ENCODE results near the gene IL12B.
A peak's percentile ranks its signal among the peaks of the same experiment; 100 is the strongest.
"Not testable (repeated sequence)": the region's sequence is repeated elsewhere in the genome, so short reads cannot be mapped to it uniquely, and the experiment has no call there.

The IL12B gene

DNA sequence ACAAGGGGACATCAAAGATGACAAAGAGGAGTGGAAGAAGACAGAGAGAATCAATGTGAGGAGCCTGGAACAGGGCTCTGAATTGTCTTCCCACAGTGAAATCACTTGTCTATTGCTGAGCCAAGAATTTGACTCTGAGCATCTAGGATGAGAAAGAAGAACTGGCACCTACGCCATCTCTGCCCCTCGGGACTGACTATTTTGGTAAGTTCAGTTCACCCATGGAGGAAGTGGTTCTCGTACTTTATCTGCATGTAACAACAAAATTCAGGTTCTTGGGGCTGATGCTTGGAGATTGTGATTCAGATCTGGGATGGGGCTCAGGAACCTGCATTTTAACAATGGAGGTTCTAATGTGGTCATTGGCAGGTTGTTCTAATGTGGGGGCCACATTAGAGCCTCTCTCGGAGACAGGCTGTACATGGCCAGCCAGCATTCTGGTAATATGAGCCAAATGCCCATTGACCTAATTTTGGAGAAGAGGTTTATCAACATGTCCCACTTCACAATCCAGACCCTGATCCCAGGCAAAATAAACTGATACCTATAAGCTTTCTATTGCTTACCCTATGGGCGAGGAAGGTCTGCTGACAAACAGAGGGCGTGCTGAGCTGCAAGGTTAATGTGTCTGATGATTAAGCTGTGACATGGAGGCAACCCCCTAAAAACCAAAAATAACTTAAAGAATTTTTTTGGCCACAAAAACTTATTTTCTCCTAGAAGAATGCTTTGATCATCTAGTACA lies 2.7 kb upstream of the IL12B start:
- no peak for DNase-seq

DNA sequence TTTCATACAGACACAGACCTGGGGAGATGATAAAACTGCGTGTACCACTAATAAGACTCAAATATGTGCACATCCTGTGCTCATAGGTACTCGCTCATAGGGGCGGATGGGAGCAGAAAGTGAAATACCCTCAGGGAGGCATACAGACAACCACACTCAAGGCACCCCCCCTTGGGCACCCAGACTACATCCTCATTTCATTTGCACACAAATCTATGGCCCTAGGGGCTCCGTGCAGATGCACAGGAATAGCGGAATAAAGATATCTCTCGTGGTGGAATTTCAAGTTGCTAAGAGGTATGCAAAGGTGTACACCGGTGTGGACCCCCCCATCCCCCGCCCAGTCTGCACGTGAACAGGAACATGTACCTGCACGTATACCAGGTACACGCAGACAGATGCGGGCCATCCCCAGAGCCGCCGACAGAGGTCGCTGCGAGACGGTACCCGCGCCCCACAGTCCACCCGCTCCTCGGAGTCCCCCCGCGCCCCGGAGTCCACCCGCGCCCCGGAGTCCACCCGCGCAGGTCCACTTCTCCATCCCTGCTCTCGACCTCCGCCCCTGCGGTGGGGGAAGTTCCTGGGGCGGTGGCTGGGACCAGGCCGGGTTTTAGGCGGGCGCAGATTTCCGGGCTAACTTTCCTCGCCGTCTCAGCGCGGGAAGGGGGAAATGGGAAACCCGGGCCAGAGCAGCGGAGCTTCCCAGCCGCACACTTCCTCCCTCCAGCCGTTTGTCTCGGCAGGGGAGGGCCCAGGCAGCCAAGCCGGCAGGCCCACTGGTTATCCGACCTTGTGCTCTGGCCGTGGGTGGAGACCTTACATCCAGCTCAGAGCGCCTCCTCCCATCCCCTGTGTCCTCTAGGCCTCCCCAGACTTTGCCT lies 1.0 kb upstream of the IL12B start:
- peak; percentile 82 for DNase-seq

DNA sequence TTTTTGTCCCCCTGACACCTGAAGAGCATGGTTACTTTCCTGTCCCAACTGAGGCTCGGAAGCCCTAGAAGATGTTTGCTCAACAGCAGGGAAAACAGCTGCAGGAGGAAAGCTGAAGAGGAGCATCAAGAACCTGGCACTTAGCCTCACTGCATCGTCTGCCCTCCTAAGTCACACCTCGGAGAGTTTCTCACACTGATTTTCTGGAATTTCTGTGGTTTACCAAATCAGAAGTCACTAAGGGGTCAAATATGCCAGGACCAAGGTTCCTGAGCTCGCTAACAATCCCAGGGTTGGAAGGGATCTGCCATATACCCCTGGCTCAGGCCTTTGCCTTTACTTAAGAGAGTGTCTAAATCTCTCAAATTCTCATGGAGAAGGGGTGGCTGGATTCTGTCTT lies 5.3 kb downstream of the IL12B start:
- DNase-seq, result no peak

DNA sequence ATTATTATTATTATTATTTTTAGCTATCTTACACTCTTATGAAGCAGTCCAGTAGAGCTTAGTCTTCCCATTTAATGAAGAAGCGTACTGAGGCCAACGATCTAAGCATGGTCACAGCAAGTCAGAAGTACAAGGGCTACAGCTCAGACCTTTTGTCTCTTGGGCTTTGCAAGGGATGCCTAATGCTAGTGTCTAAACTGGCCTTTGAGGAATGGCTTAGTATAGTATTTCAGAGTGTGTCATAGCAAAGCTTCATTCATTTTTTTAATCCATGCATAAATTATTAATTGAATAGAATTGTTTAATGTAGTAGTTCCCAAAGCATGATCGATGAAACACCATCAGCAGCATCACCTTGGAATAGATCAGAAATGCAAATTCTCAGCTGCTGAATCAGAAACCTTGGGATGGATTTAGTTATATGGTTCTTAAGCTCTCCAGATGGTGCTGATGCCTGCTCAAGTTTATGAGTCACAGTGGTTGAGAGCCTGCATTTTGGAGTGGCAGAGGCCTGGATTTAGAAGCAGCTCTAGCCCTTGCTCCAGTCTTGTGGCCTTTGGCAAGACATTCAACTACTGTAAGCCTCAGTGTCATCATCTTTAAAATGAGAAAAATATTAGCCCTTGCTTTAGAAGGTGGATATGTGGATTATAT lies 6.1 kb downstream of the IL12B start:
- DNase-seq, result no peak

DNA sequence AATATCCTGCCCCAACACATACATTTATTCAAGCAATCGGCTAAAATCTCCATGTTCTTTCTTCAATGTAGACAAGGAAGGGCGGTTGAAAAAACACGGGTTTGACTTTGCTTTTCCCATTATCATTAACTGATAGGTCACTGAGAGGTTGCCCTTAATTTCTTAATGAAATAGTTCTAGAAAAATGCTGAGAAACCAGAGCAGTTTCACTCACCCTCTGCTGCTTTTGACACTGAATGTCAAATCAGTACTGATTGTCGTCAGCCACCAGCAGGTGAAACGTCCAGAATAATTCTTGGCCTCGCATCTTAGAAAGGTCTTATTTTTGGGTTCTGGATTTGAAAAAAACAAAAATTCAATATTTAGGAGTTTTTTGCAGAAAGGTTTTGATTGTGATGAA lies 8.1 kb downstream of the IL12B start:
- no peak for DNase-seq

DNA sequence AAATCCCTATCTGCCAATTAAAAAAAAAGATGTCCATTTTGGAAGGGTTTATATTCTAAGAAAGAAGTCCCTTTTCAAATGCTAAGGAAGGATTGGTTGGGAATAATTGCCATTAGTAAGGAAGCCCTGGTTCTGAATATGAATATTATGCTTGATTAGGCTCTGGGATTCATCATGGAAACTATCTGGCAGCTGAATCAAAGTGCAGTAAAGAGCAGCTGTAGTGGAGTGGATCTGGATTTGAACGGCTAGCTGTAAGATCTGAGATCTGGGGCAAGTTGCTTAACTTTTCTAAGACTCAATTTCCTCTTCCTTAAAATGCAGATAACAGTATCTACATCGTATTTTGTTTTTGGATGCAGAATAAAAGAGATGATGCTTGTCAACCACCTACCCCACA lies 10.5 kb downstream of the IL12B start:
- DNase-seq, result no peak

DNA sequence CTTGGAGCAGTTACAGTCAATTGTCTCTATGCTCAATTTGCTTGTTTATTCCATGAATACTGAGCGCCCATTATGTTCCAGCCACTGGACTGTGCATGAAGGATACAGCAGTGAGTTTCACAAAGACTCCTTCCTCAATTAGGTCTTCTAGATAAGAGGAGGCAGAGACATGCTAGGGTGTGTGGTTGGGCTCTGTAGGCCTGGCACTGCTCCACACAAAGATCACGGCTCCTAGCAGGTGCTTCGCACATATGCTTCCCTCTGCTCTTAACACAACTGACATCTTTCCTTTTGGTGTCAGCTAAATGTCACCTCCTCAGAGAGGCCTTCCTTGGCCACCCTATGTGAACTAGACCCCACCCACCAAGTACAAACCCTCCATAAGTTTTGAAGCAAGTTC lies 10.9 kb downstream of the IL12B start:
- no peak for DNase-seq

DNA sequence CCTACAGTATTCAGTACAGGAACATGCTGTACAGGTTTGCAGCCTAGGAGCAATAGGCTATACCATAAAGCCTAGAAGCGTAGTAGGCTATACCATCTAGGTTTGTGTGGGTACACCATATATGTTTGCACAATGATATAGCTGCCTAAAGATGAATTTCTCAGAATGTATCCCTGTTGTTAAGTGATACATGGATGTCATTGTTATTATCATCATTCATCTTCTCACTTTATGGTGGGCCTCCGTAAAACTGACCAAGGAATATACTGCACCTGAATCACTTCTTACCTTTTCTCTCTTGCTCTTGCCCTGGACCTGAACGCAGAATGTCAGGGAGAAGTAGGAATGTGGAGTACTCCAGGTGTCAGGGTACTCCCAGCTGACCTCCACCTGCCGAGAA lies 11.8 kb downstream of the IL12B start:
- no peak for DNase-seq

DNA sequence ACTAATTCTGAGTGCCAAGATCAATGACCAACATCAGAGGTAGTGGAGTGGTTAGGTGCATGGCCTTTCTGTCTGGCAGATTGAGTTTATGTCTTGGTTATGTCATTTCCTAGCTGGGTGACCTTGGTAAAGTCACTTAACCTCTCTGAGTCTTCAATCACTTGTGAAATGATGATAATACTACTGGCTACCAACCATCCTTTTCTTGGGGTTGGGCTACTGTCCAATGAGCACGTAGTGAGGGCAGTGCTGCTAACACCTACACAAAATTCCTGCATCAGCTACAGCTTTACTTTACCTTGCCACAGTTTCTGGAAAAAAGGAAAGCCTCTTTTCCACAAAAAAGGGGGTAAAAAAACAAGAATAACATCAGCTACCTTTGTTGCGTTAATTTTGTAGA lies 12.4 kb downstream of the IL12B start:
- DNase-seq, result no peak

DNA sequence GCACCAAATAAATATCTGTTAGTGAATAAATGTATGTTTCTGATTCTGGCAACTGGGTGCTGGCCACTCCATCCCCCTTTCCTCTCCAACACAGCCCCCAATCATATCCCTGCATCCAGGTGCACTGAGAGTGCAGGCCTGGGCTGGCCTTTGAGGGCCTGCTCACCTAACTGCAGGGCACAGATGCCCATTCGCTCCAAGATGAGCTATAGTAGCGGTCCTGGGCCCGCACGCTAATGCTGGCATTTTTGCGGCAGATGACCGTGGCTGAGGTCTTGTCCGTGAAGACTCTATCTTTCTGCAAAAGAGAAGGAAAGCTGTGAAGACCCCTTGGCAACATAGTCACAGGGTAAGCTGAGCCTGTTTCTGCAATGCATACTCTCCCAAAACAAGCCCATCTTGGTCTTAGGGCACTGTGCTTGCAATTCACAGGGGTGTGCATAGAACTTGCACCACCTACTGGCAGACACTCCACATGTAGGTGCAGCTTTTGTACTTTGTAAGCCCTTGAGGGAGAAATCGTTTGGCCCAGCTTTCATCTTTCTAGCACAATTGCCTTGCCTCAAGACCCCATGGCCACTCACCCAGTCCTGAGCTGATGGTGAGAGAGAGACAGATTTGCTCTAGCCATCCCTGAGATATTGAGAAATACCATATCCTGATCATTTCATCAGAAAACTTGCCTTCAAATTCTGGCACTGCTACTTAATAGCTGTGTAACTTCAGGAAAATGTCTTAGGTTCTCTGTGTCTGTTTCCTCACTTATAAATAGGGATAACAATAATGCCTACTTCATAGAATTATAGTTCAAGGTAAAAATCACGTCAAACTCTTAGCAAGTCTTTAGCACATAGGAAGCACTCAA lies 13.5 kb downstream of the IL12B start:
- peak; percentile 59 for DNase-seq

DNA sequence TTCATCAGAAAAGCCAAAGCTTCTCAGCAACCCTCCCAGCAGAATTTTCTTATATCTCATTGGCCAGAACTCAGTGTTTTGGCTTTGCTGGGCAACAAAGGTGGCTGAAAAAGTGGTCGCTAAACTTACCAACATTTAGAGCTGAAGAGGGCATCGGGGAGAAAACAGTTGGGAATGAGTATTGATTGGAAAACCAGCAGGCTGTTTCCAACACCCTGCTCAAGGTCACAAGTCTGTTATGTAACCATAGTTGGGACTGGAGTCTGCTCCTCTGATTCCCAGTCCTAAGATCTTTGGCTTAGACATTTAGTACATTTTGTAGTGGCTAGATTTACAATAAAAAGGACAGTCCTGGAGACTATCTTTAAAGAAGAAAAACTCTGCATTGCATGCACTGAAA lies 17.1 kb downstream of the IL12B start:
- DNase-seq, result no peak

DNA sequence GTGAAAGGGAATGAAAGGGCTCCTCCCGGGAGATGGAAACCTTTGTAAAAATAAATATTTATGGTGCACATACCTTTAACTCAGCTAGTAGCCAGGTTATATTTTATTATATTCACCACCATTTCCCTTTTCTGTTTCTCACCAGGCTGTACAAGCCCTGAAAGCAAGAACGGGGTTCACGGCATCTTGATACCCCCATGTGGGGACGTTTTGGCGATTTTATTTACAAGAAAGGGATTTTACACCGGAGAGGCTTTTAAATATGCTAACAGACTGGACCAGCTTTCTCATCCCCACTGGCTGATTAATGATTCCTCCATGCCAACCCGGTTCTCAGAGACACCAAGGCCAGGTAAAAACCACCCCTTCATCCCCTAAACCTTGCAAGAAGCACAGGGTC lies 19.2 kb downstream of the IL12B start:
- no peak for DNase-seq

DNA sequence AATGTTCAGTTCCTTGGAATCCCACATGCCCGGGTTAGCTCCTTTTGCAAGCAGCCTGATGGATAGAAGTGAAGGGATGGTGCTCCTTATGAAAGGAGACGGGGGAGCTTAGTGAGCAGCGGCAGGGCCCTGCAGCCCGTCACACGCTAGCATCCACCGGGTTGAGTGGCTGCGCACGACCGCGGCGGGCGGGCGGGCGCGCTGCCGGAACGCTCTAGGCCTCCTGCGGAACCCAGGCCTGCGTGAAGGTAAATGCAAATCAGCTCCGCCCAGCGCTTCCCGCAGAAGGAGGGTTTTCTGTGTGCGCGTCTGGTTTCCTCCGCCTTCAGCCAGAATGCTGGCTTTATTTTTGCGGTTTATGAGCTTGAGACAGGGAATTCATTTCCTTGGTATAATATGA lies 19.8 kb downstream of the IL12B start:
- DNase-seq, result peak; percentile 52

DNA sequence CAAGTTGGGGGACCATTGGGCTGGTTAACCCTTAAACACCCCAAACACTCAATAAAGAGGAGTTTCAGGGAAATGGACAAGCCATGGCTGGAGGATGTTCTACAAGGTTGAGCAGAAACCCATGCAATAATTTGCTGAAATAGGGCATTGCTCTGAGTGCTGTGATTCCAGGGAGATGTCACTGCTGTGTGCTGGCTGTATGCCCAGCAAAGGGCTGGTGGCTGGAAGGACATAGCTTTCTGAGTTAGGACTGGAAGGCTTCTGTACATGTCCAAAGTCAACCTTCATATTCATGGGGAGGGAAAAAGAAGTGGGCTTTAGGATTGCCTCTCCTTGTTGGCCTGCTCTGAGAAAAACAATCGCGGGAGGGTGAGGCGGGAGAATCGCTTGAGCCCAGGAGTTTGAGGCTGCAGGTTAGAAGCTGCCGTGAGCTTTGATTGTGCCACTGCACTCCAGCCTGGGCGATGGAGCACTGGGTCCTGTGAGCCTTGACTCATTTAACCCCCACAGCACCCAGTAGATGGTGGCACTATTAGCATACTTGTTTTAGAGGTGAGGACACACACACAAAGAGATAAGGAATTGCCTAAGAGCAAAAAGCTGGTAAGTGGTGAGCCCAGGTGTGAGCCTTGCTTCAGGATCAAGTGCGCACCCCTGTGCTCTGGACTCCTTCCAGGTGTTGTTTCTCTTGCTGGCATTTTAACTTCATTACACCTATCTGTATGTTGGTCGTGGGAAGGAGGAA lies 20.4 kb downstream of the IL12B start:
- DNase-seq, result no peak

DNA sequence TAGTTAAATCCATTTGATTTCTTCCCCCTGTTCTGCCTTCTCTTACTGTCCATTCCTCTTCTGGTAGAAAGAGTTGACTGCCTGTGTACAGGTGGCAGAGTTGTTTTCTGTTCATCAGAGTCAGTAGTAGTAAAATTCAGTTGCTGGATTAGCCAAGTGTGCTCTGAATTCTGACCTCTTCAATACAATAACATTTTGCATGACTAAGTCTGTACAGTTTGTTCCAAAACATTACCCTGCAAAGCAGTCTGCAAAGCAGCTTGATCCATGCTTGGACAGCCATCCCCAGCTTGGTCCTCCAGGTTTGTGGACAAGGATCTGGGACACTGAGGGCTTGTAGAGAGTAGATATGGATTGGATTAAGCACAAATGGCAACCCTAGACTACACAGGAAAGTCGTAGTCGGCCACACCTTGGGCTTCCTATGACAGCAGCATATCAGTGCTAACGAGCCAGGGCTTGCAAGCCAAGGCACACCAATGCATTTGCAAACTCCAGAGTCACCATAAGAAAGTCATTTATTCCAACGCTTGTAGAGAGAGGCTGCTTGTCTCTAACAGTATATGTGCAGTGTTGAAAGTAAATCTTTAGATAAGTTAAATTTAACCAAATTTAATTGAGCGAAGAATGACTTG lies 25.2 kb downstream of the IL12B start:
- DNase-seq, result no peak

DNA sequence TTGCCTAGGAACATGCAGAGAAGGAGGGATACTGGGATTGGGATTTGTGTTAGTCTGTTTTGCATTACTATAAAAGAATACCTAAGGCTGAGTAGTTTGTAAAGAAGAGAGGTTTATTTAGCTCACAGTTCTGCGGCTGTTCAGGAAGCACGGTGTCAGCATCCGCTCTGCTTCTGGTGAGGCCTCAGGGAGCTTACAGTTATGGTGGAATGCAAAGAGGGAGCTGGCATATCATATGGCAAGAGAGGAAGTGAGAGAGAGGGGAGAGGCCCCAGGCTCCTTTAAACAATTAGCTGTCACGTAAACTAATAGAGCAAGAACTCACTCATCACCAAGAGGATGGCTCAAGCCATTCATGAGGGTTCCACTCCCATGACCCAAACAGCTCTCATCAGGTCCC lies 27.0 kb downstream of the IL12B start:
- no peak for DNase-seq

DNA sequence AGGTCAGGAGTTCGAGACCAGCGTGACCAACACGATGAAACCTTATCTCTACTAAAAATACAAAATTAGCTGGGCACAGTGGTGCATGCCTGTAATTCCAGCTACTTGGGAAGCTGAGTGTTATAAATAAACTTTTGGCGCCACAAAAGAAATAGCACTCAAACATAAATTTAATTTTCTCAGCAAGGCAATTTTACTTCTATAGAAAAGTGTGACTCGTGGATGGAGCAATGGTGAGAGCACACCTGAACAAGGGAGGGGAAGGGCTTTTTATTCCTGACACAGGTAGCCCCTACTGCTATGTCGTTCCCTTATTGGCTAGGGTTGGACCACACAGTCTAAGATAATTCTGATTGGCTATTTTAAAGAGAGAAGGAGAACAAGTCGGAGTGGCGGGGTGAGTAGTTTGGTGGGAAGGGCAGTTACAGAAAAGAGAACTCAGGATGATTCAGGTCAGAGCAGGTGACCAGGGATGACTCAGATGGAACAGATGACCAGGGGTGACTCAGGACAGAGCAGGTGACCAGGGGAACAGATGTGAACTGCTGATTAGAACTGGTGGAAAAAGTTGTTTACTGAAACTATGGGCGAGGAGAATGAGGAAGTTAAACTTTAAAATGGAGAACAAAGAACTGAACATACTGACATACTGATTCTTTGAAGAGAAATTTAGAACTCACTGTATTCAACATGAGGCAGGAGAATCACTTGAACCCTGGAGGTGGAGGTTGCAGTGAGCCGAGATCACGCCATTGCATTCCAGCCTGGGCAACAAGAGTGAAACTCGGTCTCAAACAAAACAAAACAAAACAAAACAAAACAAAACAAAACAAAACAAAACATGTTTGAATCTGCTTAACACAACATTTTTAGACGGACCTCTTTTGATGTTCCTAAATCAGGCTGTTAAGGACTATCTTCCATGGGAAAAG lies 28.1 kb downstream of the IL12B start:
- DNase-seq, result not testable (repeated sequence)

DNA sequence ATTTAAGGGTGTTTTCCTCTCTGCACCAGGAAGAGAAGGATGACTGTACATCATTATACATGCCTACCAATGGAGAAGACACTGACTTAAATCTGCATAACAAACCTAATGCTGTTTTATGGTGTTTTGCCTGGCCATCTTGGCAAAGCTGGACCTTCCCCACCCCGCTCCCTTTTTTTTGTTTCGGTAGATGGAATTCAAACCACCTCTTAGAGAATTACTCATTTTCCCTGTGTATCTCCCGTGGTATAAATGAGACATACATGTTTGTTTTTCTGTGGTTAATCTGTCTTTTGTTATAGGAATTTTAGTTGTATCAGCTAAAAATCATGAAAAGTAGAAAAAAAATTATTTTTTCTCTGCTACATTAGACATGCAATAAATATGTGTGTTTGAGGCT lies 28.8 kb downstream of the IL12B start:
- DNase-seq, result no peak

DNA sequence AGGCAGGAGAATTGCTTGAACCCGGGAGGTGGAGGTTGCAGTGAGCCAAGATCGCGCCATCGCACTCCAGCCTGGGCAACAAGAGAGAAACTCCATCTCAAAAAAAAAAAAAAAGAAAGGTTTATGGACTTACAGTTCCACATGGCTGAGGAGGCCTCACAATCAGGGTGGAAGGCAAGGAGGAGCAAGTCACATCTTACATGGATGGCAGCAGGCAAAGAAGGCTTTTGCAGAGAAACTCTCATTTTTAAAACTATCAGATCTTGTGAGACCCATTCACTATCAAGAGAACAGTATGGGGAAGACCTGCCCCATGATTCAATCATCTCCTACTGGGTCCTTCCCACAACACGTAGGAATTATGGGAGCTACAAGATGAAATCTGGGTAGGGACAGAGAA lies 33.0 kb downstream of the IL12B start:
- not testable (repeated sequence) for DNase-seq

DNA sequence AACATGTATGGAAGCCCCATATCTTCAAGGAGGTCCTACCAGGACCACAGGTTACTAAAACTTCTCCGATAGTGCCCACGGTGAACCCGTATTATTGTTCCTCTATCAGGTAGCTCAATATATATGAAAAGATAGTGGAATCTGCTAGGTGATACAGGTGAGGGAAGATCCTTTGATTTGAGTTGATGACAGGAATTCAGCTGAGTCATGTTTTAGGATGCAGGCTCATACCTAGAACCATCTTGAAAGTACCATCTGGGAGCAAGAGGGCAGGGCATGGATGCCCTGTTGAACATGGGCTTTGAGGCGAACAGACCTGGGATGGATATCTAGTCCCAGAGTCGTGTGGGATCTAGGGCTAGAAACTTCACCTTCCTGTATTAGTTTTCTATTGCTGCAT lies 35.4 kb downstream of the IL12B start:
- no peak for DNase-seq

All from eye (tissue), 1 donor.